ENCODE measurements around the gene CDK11B. TPM values are rescaled to one million over a fixed set of nuclear protein-coding genes. Genes with fewer than 3 reads are reported as not detected.

Gene CDK11B
- total RNA-seq, 1 experiment from 2014 or later: 38.6 TPM

DNA sequence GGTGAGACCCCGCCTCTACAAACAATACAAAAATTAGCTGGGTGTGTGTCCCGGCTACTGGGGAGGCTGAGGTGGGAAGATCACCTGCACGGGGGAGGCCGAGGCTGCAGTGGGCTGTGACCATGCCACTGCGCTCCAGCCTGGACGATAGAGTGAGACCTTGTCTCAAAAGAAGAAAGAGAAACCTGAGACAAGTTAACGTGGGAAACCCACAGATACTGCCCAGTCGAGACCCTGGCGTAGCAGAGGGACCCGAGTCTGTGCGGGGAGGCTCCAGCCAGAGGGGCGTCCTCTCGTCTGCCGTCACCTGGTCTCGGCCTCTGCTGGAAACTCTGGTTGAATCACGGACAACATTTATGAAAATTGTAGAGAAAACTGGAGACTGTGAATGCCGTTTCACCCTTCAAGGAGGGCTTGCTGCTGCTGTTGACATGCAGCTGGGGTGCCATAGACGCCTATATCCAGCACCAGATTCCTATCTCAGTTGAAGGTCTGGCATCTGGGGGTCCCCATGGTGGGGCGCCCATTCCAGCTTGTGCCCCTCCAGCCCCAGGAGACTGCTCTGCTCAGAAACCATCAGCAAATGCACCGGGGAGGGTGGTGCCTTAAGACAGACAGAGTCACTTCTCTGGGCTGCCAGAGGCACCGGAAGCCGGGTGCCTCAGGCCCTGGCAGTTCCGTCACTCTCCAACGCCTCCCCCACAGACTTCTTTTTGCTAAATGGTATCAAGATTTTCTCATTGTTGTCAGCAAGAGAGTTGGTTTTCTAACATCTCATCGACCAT, 13.6 kb upstream of the CDK11B start:
- no peak for ATAC-seq
- H3K36me3 ChIP-seq (ENCODE audit: low read depth, low read length): peaks cover 9% of the 10 kb centered on the region; the same call in 1 of the 2 replicates
- CTCF ChIA-PET: no interaction called here

GRCh38 chr1:1671365-1672119, 12.7 kb upstream of the CDK11B start:
- DNase-seq: no peak
- intact Hi-C loops (cut with micrococcal nuclease): no loop called here
- Histone ChIP-seq H3F3A (ENCODE audit: low read length, unreplicated experiment) (no peaks in the 10 kb centered on the region), H3K9ac (ENCODE audit: low read length) (no peak overlapping the region), H2AFZ (ENCODE audit: low read length) (no peak overlapping the region), H3K4me1 (ENCODE audit: insufficient read depth, low read length) (no peaks in the 10 kb centered on the region), H3K27ac (ENCODE audit: low read length) (no peak overlapping the region), H3K27me3 (ENCODE audit: low read length) (no peaks in the 10 kb centered on the region), H4K20me1 (ENCODE audit: low read length) (no peaks in the 10 kb centered on the region), H3K79me2 (ENCODE audit: low read length) (no peaks in the 10 kb centered on the region), H3K4me3 (ENCODE audit: low read length) (no peak overlapping the region), H3K36me3 (ENCODE audit: low read depth, low read length) (peaks cover 9% of the 10 kb centered on the region), H3K9me3 (ENCODE audit: low read length) (no peaks in the 10 kb centered on the region), H3K9me2 (replicated peaks; ENCODE audit: low read length) (no peaks in the 10 kb centered on the region), H3K4me2 (ENCODE audit: low read length) (no peak overlapping the region)
- TF ChIP-seq, protein P1, sequence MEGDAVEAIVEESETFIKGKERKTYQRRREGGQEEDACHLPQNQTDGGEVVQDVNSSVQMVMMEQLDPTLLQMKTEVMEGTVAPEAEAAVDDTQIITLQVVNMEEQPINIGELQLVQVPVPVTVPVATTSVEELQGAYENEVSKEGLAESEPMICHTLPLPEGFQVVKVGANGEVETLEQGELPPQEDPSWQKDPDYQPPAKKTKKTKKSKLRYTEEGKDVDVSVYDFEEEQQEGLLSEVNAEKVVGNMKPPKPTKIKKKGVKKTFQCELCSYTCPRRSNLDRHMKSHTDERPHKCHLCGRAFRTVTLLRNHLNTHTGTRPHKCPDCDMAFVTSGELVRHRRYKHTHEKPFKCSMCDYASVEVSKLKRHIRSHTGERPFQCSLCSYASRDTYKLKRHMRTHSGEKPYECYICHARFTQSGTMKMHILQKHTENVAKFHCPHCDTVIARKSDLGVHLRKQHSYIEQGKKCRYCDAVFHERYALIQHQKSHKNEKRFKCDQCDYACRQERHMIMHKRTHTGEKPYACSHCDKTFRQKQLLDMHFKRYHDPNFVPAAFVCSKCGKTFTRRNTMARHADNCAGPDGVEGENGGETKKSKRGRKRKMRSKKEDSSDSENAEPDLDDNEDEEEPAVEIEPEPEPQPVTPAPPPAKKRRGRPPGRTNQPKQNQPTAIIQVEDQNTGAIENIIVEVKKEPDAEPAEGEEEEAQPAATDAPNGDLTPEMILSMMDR (conservative IDR thresholded peaks at IDR 0.05; ENCODE audit: low read depth, low read length): no peak
- TF ChIP-seq EZH2phosphoT487 (IDR thresholded peaks at IDR 0.05; ENCODE audit: borderline replicate concordance, low read length): no peak
- no peak for TF ChIP-seq EZH2 (IDR thresholded peaks at IDR 0.05; ENCODE audit: low read length, unreplicated experiment)
- POLR2A ChIA-PET (ENCODE audit: unreplicated experiment): no interaction called here
- ATAC-seq: no peak
- CTCF ChIA-PET: no interaction called here
- no TSS peak for BruUV-seq (replicated peaks)

More for the DNA sequence above, 13.6 kb upstream of the CDK11B start:
- Histone ChIP-seq H4K20me1 (ENCODE audit: low read length) (no peaks in the 10 kb centered on the region), H3K9me2 (replicated peaks; ENCODE audit: low read length) (no peaks in the 10 kb centered on the region), H3K27ac (ENCODE audit: low read length) (no peak overlapping the region), H3K27me3 (ENCODE audit: low read length) (no peaks in the 10 kb centered on the region), H3F3A (ENCODE audit: low read length, unreplicated experiment) (no peaks in the 10 kb centered on the region), H3K79me2 (ENCODE audit: low read length) (no peaks in the 10 kb centered on the region), H2AFZ (ENCODE audit: low read length) (no peak overlapping the region), H3K9ac (ENCODE audit: low read length) (no peak overlapping the region), H3K9me3 (ENCODE audit: low read length) (no peaks in the 10 kb centered on the region), H3K4me3 (ENCODE audit: low read length) (no peak overlapping the region), H3K4me1 (ENCODE audit: insufficient read depth, low read length) (no peaks in the 10 kb centered on the region), H3K4me2 (ENCODE audit: low read length) (no peak overlapping the region)
- intact Hi-C loops (cut with micrococcal nuclease): no loop called here
- POLR2A ChIA-PET (ENCODE audit: unreplicated experiment): no interaction called here
- no peak for DNase-seq
- BruUV-seq (replicated peaks): TSS peak; percentile 1
- TF ChIP-seq EZH2 (IDR thresholded peaks at IDR 0.05; ENCODE audit: low read length, unreplicated experiment): no peak
- no peak for TF ChIP-seq EZH2phosphoT487 (IDR thresholded peaks at IDR 0.05; ENCODE audit: borderline replicate concordance, low read length)
- TF ChIP-seq, protein P1 (conservative IDR thresholded peaks at IDR 0.05; ENCODE audit: low read depth, low read length): no peak

- DNase-seq (no peak), ATAC-seq (no peak)
- ChIA-PET POLR2A (ENCODE audit: unreplicated experiment) (no interaction called here), CTCF (no interaction called here)
- no peaks in the 10 kb centered on the region for H3K4me1 ChIP-seq (ENCODE audit: insufficient read depth, low read length)
- H3K9ac ChIP-seq (ENCODE audit: low read length): no peak overlapping the region
- no peaks in the 10 kb centered on the region for H3K27me3 ChIP-seq (ENCODE audit: low read length)
- no peak overlapping the region for H3K4me2 ChIP-seq (ENCODE audit: low read length)
- no peaks in the 10 kb centered on the region for H3K9me3 ChIP-seq (ENCODE audit: low read length)
- H4K20me1 ChIP-seq (ENCODE audit: low read length): no peaks in the 10 kb centered on the region
- no peaks in the 10 kb centered on the region for H3K9me2 ChIP-seq (replicated peaks; ENCODE audit: low read length)
- intact Hi-C loops (cut with micrococcal nuclease): no loop called here
- TF ChIP-seq EZH2phosphoT487 (IDR thresholded peaks at IDR 0.05; ENCODE audit: borderline replicate concordance, low read length) (no peak), EZH2 (IDR thresholded peaks at IDR 0.05; ENCODE audit: low read length, unreplicated experiment) (no peak)
- TF ChIP-seq, protein P1 (conservative IDR thresholded peaks at IDR 0.05; ENCODE audit: low read depth, low read length): no peak
- no TSS peak for BruUV-seq (replicated peaks)
- H3K79me2 ChIP-seq (ENCODE audit: low read length): no peaks in the 10 kb centered on the region
- H2AFZ ChIP-seq (ENCODE audit: low read length): no peak overlapping the region
- H3K27ac ChIP-seq (ENCODE audit: low read length): no peak overlapping the region
- H3K36me3 ChIP-seq (ENCODE audit: low read depth, low read length): peaks cover 16% of the 10 kb centered on the region
- H3F3A ChIP-seq (ENCODE audit: low read length, unreplicated experiment): no peaks in the 10 kb centered on the region
- no peak overlapping the region for H3K4me3 ChIP-seq (ENCODE audit: low read length)
These were observed 12.1 kb upstream of the CDK11B start for GRCh38 chr1:1670866-1671265.

All from PC-3 (cell line).